Measurements from ENCODE around the gene CSMD2.

CSMD2 gene

GRCh38 chr1:33657833-33658232 lies 507.2 kb downstream of the CSMD2 start:
- no peak overlapping the region for H3K4me3 ChIP-seq (ENCODE audit: low read depth, low read length)
- TF ChIP-seq, protein P1, sequence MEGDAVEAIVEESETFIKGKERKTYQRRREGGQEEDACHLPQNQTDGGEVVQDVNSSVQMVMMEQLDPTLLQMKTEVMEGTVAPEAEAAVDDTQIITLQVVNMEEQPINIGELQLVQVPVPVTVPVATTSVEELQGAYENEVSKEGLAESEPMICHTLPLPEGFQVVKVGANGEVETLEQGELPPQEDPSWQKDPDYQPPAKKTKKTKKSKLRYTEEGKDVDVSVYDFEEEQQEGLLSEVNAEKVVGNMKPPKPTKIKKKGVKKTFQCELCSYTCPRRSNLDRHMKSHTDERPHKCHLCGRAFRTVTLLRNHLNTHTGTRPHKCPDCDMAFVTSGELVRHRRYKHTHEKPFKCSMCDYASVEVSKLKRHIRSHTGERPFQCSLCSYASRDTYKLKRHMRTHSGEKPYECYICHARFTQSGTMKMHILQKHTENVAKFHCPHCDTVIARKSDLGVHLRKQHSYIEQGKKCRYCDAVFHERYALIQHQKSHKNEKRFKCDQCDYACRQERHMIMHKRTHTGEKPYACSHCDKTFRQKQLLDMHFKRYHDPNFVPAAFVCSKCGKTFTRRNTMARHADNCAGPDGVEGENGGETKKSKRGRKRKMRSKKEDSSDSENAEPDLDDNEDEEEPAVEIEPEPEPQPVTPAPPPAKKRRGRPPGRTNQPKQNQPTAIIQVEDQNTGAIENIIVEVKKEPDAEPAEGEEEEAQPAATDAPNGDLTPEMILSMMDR (IDR thresholded peaks at IDR 0.05; ENCODE audit: low read depth, low read length, missing control alignments), result no peak
- DNase-seq (ENCODE audit: low read depth), result no peak

DNA sequence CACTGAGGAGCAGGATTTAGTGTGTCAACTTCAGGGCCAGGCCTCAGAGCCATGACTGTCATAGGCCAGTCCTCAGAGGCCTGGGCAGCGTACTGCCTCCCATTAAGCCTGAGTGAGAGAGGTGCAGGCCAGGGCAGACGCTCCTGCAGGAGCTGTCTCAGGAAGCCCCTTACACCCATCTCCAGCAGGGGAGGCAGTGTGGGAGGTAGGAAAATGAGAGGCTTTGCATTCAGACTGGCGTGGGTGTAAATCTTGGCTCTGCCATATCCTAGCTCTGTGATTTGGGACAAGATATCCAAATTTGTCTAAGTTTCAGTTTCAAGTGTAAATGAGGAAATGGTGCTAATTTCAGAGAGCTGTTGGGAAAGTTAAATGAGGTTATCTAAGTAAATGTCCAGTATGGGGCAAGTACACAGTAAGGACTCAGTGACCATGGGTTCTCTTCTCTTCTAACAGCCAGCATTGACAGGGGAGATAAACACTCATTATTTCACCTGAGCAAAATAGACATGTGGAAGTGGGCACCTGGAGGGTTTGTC lies 508.5 kb downstream of the CSMD2 start:
- no peak for DNase-seq (ENCODE audit: low read depth)
- TF ChIP-seq, protein P1 (IDR thresholded peaks at IDR 0.05; ENCODE audit: low read depth, low read length, missing control alignments), result no peak
- no peak overlapping the region for H3K4me3 ChIP-seq (ENCODE audit: low read depth, low read length)

- DNase-seq (ENCODE audit: low read depth), result no peak
- TF ChIP-seq, protein P1 (IDR thresholded peaks at IDR 0.05; ENCODE audit: low read depth, low read length, missing control alignments), result no peak
- no peak overlapping the region for H3K4me3 ChIP-seq (ENCODE audit: low read depth, low read length)
These were observed 509.5 kb downstream of the CSMD2 start for GRCh38 chr1:33655496-33655895.

DNA sequence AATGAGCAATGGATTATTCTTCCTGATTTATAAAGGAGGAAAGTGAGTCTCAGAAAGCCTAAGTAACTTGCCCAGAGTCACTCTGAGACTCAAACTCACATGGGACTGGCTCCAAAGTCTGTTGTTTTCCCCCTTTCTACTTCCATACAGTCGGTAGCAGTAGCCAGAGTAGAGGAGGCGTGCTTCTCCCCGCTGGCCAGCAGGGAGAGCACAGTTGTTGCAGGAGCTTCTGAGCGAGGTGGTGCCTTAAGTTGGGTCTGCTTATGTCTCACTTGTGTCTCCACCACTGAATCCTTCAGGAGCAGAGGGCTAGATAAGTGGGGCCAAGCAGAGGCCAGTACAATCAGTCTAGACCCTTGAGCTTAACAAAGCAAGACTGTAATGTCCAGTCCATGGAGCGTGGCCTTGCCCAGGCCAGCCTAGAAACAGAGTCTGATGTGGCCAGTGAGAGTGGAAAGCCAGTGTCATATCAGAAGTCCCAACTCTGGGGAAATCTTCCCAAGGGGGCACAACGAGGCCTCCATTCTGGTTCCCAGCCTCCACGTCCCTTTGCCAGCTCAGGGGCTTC lies 510.7 kb downstream of the CSMD2 start:
- DNase-seq (ENCODE audit: low read depth), result no peak
- TF ChIP-seq, protein P1 (IDR thresholded peaks at IDR 0.05; ENCODE audit: low read depth, low read length, missing control alignments), result peak; percentile 32
- no peak overlapping the region for H3K4me3 ChIP-seq (ENCODE audit: low read depth, low read length)

- DNase-seq (ENCODE audit: low read depth), result no peak
- TF ChIP-seq, protein P1 (IDR thresholded peaks at IDR 0.05; ENCODE audit: low read depth, low read length, missing control alignments), result no peak
- H3K4me3 ChIP-seq (ENCODE audit: low read depth, low read length), result no peak overlapping the region
These were observed 511.8 kb downstream of the CSMD2 start for GRCh38 chr1:33653226-33653625.

DNA sequence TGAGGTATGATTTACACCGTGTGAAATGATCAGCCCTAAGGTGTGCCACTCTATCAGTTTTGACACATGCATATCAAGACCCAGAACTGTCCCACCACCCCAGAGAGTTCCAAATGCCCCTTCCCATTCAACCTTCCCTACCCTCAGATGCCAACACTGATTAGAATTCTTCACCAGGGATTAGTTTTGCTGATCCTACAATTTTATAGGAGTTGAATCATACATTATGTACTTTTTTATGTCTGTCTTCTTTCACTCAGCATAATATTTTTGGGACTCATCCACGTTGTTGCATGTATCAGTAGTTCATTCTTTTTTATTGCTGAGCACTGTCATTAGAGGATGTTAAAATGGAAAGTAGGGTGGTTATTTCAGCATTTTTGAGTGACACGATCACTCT lies 514.3 kb downstream of the CSMD2 start:
- H3K4me3 ChIP-seq (ENCODE audit: low read depth, low read length), result no peak overlapping the region
- no peak for DNase-seq (ENCODE audit: low read depth)
- TF ChIP-seq, protein P1 (IDR thresholded peaks at IDR 0.05; ENCODE audit: low read depth, low read length, missing control alignments), result no peak

GRCh38 chr1:33649759-33650158 lies 515.3 kb downstream of the CSMD2 start:
- no peak overlapping the region for H3K4me3 ChIP-seq (ENCODE audit: low read depth, low read length)
- TF ChIP-seq, protein P1 (IDR thresholded peaks at IDR 0.05; ENCODE audit: low read depth, low read length, missing control alignments), result no peak
- DNase-seq (ENCODE audit: low read depth), result no peak
